Naive thymus-derived CD4-positive, alpha-beta T cell (primary cell): ENCODE results near the gene SLC1A7. TPM values are rescaled to one million over a fixed set of nuclear protein-coding genes. Genes with fewer than 3 reads are reported as not detected.

Source experiments
- ATAC-seq: fragments of 150-1000 bp; cut with Tn5 transposase; 2 replicates; pipeline ENCODE4 v1.10.0; 2021; ENCODE audit warnings: mild to moderate bottlenecking, moderate library complexity
- CTCF ChIA-PET: fragments of 350-600 bp; sonication (Branson Sonifier 250); formaldehyde crosslinking; loops from one replicate; lab custom pipeline; 2021; ENCODE audit warnings: antibody characterized with exemption; lab: Charles Lee
- POLR2A ChIA-PET: fragments of 350-600 bp; sonication (Branson Sonifier 250); formaldehyde crosslinking; loops from one replicate; lab custom pipeline; 2021; ENCODE audit warnings: antibody characterized with exemption, inconsistent platforms; lab: Charles Lee
- DNase-seq, 9 donors: peaks; one replicate each; pipeline versions ENCODE4 v3.0.0 to v3.0.0-alpha.2; 2020 to 2022; ENCODE audit warnings: mixed read lengths in 1 of 9
- H3K27ac ChIP-seq: one replicate; pipeline ENCODE4 v1.7.0; 2013; ENCODE audit warnings: mild to moderate bottlenecking, low read depth, low read length, moderate library complexity
- H3K27me3 ChIP-seq, 2 donors: one replicate each; pipeline ENCODE4 v1.7.0; 2013; ENCODE audit warnings: low read length in 2 of 2, mild to moderate bottlenecking in 2 of 2, moderate library complexity in 2 of 2; ENCODE audit not compliant: control insufficient read depth in 2 of 2, insufficient read depth in 2 of 2
- H3K36me3 ChIP-seq, 3 experiments: 1 replicate in 2 of 3; 2 replicates in 1 of 3; pipeline ENCODE4 v1.7.0; 2013; ENCODE audit warnings: low read length in 3 of 3, mild to moderate bottlenecking in 3 of 3, moderate library complexity in 1 of 3; ENCODE audit not compliant: insufficient read depth in 3 of 3, control insufficient read depth in 2 of 3
- H3K4me1 ChIP-seq, 2 donors: one replicate each; pipeline ENCODE4 v1.7.0; 2013; ENCODE audit warnings: low read length in 2 of 2, mild to moderate bottlenecking in 2 of 2, moderate library complexity in 1 of 2; ENCODE audit not compliant: control insufficient read depth in 2 of 2, insufficient read depth in 2 of 2
- H3K4me3 ChIP-seq: 2 replicates; pipeline ENCODE4 v1.7.0; 2013; ENCODE audit warnings: mild to moderate bottlenecking, low read length
- H3K9me3 ChIP-seq, 3 experiments: 1 replicate in 2 of 3; 2 replicates in 1 of 3; pipeline ENCODE4 v1.7.0; 2013; ENCODE audit warnings: low read length in 3 of 3; ENCODE audit not compliant: control insufficient read depth in 2 of 3
- H3K27ac Mint-ChIP-seq, 9 donors: one replicate each; pipeline ENCODE4 v1.8.0; 2020 to 2022; ENCODE audit warnings: mixed read lengths in 9 of 9, mild to moderate bottlenecking in 8 of 9, moderate library complexity in 5 of 9, inconsistent platforms in 2 of 9
- H3K27me3 Mint-ChIP-seq, 5 donors: one replicate each; pipeline ENCODE4 v1.8.0; 2021 to 2022; ENCODE audit warnings: mixed read lengths in 5 of 5, mild to moderate bottlenecking in 1 of 5
- H3K36me3 Mint-ChIP-seq, 5 donors: one replicate each; pipeline ENCODE4 v1.8.0; 2020 to 2022; ENCODE audit warnings: mixed read lengths in 5 of 5, mild to moderate bottlenecking in 3 of 5, inconsistent platforms in 1 of 5
- H3K4me1 Mint-ChIP-seq, 7 donors: one replicate each; pipeline ENCODE4 v1.8.0; 2020 to 2022; ENCODE audit warnings: mixed read lengths in 7 of 7, mild to moderate bottlenecking in 3 of 7, inconsistent platforms in 1 of 7
- H3K4me3 Mint-ChIP-seq, 10 donors: one replicate each; pipeline ENCODE4 v1.8.0; 2020 to 2022; ENCODE audit warnings: mild to moderate bottlenecking in 10 of 10, mixed read lengths in 10 of 10, moderate library complexity in 6 of 10, inconsistent platforms in 2 of 10
- H3K9me3 Mint-ChIP-seq, 11 donors: one replicate each; pipeline ENCODE4 v1.8.0; 2020 to 2022; ENCODE audit warnings: mixed read lengths in 11 of 11, mild to moderate bottlenecking in 4 of 11, inconsistent platforms in 1 of 11, moderate library complexity in 1 of 11
- intact Hi-C, 2 donors: fragments of 100-400 bp; cut with micrococcal nuclease; formaldehyde crosslinking; loops; one replicate each; pipeline ENCODE4 v1.15.1; 2023
- polyA plus RNA-seq, 2 donors: library from polyadenylated mRNA; unstranded; fragments of 300-500 nt; fragmentation: Illumina TruSeq; gene quantifications; one replicate each; pipeline ENCODE4 v1.2.3, GENCODE V29; 2021
- total RNA-seq, 6 experiments: library from RNA in 5 of 6; stranded (reverse) in 5 of 6; gene quantifications; 1 replicate in 5 of 6; 2 replicates in 1 of 6; pipeline ENCODE4 v1.2.3 and lab custom pipeline; 2021 to 2026

The SLC1A7 gene
- total and polyA plus RNA-seq, 7 experiments from 2014 or later, result 0.16 to 1.8 TPM; not detected in 5

GRCh38 chr1:53145051-53145600 lies 2.7 kb upstream of the SLC1A7 start:
- CTCF ChIA-PET, result no interaction called here
- DNase-seq, result no peak
- no peak overlapping the region for H3K4me3 ChIP-seq
- intact Hi-C loops, result no loop called here
- no peaks in the 10 kb centered on the region for H3K36me3 ChIP-seq
- no peaks in the 10 kb centered on the region for H3K9me3 Mint-ChIP-seq
- H3K4me1 ChIP-seq, result no peaks in the 10 kb centered on the region
- POLR2A ChIA-PET, result no interaction called here
- peaks cover 0 to 2% (median 0%) of the 10 kb centered on the region in 7 donors for H3K4me1 Mint-ChIP-seq
- H3K27me3 Mint-ChIP-seq, result peaks cover 0 to 4% (median 0%) of the 10 kb centered on the region in 5 donors
- H3K9me3 ChIP-seq, result no peaks in the 10 kb centered on the region
- no peak for ATAC-seq
- no peaks in the 10 kb centered on the region for H3K36me3 Mint-ChIP-seq
- H3K27ac ChIP-seq, result no peak overlapping the region
- H3K27me3 ChIP-seq, result no peaks in the 10 kb centered on the region
- H3K4me3 Mint-ChIP-seq, result no peak overlapping the region
- H3K27ac Mint-ChIP-seq, result peak overlapping the region in 1 of 9 donors; percentile 27

GRCh38 chr1:53144201-53144600 lies 1.8 kb upstream of the SLC1A7 start:
- Mint-ChIP-seq H3K27ac (no peak overlapping the region), H3K27me3 (peaks cover 0 to 4% (median 0%) of the 10 kb centered on the region in 5 donors), H3K4me3 (no peak overlapping the region), H3K36me3 (no peaks in the 10 kb centered on the region), H3K4me1 (peaks cover 0 to 2% (median 0%) of the 10 kb centered on the region in 7 donors), H3K9me3 (no peaks in the 10 kb centered on the region)
- POLR2A ChIA-PET, result no interaction called here
- Histone ChIP-seq H3K27ac (no peak overlapping the region), H3K36me3 (no peaks in the 10 kb centered on the region), H3K4me1 (no peaks in the 10 kb centered on the region), H3K4me3 (no peak overlapping the region), H3K27me3 (no peaks in the 10 kb centered on the region), H3K9me3 (no peaks in the 10 kb centered on the region)
- ATAC-seq (no peak), DNase-seq (no peak)
- CTCF ChIA-PET, result no interaction called here
- intact Hi-C loops, result no loop called here

- H3K27ac Mint-ChIP-seq, result no peak overlapping the region
- no peak overlapping the region for H3K27ac ChIP-seq
- no peaks in the 10 kb centered on the region for H3K9me3 ChIP-seq
- no peaks in the 10 kb centered on the region for H3K36me3 Mint-ChIP-seq
- H3K4me1 ChIP-seq, result no peaks in the 10 kb centered on the region
- no peak overlapping the region for H3K4me3 Mint-ChIP-seq
- intact Hi-C loops, result no loop called here
- peaks cover 0 to 2% (median 0%) of the 10 kb centered on the region in 11 donors for H3K9me3 Mint-ChIP-seq
- H3K4me3 ChIP-seq, result no peak overlapping the region
- H3K36me3 ChIP-seq, result no peaks in the 10 kb centered on the region
- H3K27me3 Mint-ChIP-seq, result peaks cover 0 to 4% (median 0%) of the 10 kb centered on the region in 5 donors
- ATAC-seq, result no peak
- ChIA-PET CTCF (no interaction called here), POLR2A (no interaction called here)
- no peaks in the 10 kb centered on the region for H3K27me3 ChIP-seq
- H3K4me1 Mint-ChIP-seq, result peaks cover 0 to 2% (median 0%) of the 10 kb centered on the region in 7 donors
- DNase-seq, result no peak
Measured at GRCh38 chr1:53143527-53143926, 1.1 kb upstream of the SLC1A7 start.

GRCh38 chr1:53141487-53142055 lies 867 bp downstream of the SLC1A7 start:
- H3K36me3 ChIP-seq, result no peaks in the 10 kb centered on the region
- CTCF ChIA-PET, result no interaction called here
- Mint-ChIP-seq H3K4me1 (peaks cover 0 to 2% (median 0%) of the 10 kb centered on the region in 7 donors), H3K27ac (no peak overlapping the region), H3K4me3 (no peak overlapping the region), H3K9me3 (peaks cover 3 to 13% (median 7%) of the 10 kb centered on the region in 11 donors), H3K36me3 (peaks cover 0 to 5% (median 4%) of the 10 kb centered on the region in 5 donors), H3K27me3 (peaks cover 0 to 4% (median 0%) of the 10 kb centered on the region in 5 donors)
- H3K9me3 ChIP-seq, result peaks cover 0 to 10% (median 0%) of the 10 kb centered on the region in 3 experiments
- POLR2A ChIA-PET, result no interaction called here
- intact Hi-C loops, result no loop called here
- H3K27ac ChIP-seq, result no peak overlapping the region
- no peaks in the 10 kb centered on the region for H3K27me3 ChIP-seq
- ATAC-seq, result no peak
- H3K4me3 ChIP-seq, result no peak overlapping the region
- peaks cover 0 to 2% of the 10 kb centered on the region in 2 donors for H3K4me1 ChIP-seq
- no peak for DNase-seq

- H3K9me3 Mint-ChIP-seq, result peaks cover 3 to 13% (median 7%) of the 10 kb centered on the region in 11 donors
- Histone ChIP-seq H3K27ac (no peak overlapping the region), H3K27me3 (no peaks in the 10 kb centered on the region), H3K4me1 (peaks cover 0 to 2% of the 10 kb centered on the region in 2 donors), H3K9me3 (peaks cover 0 to 10% (median 0%) of the 10 kb centered on the region in 3 experiments), H3K36me3 (no peaks in the 10 kb centered on the region), H3K4me3 (no peak overlapping the region)
- CTCF ChIA-PET, result no interaction called here
- intact Hi-C loops, result no loop called here
- peaks cover 0 to 5% (median 4%) of the 10 kb centered on the region in 5 donors for H3K36me3 Mint-ChIP-seq
- no peak overlapping the region for H3K4me3 Mint-ChIP-seq
- no peak overlapping the region for H3K27ac Mint-ChIP-seq
- peaks cover 0 to 2% (median 0%) of the 10 kb centered on the region in 7 donors for H3K4me1 Mint-ChIP-seq
- H3K27me3 Mint-ChIP-seq, result peaks cover 0 to 4% (median 0%) of the 10 kb centered on the region in 5 donors
- ATAC-seq, result no peak
- POLR2A ChIA-PET, result no interaction called here
- no peak for DNase-seq
Measured at GRCh38 chr1:53140451-53140850, 2.0 kb downstream of the SLC1A7 start.

GRCh38 chr1:53139951-53140361 lies 2.5 kb downstream of the SLC1A7 start:
- Histone ChIP-seq H3K9me3 (peaks cover 0 to 10% (median 0%) of the 10 kb centered on the region in 3 experiments), H3K27me3 (no peaks in the 10 kb centered on the region), H3K27ac (no peak overlapping the region), H3K4me1 (peaks cover 0 to 7% of the 10 kb centered on the region in 2 donors), H3K36me3 (no peaks in the 10 kb centered on the region), H3K4me3 (no peak overlapping the region)
- intact Hi-C loops, result no loop called here
- Mint-ChIP-seq H3K4me1 (no peaks in the 10 kb centered on the region), H3K9me3 (peaks cover 3 to 13% (median 7%) of the 10 kb centered on the region in 11 donors), H3K36me3 (peaks cover 0 to 5% (median 4%) of the 10 kb centered on the region in 5 donors), H3K4me3 (no peak overlapping the region), H3K27ac (no peak overlapping the region), H3K27me3 (peaks cover 0 to 4% (median 0%) of the 10 kb centered on the region in 5 donors)
- ChIA-PET CTCF (no interaction called here), POLR2A (no interaction called here)
- DNase-seq (no peak), ATAC-seq (no peak)
